Upper lobe of left lung (tissue), 6 donors: Measurements from ENCODE around the gene TIGD3. TPM values are rescaled to one million over a fixed set of nuclear protein-coding genes. Genes with fewer than 3 reads are reported as not detected.

ENCODE experiments used
- ATAC-seq, 2 donors: fragments of 200-7000 bp; cut with Tn5 transposase; one replicate each; pipeline ENCODE4 v1.9.1; 2022; ENCODE audit warnings: mild to moderate bottlenecking in 2 of 2, moderate library complexity in 2 of 2; ENCODE audit not compliant: low FRiP score in 2 of 2
- DNase-seq, 2 donors: peaks; one replicate each; pipeline ENCODE4 v3.0.0-alpha.2; 2019 to 2020
- H3K27ac ChIP-seq, 4 donors: fragments of 200-600 bp; sonication (generic); one replicate each; pipeline ENCODE4 v1.5.1; 2016 to 2019
- H3K27me3 ChIP-seq, 4 donors: fragments of 200-600 bp; sonication (generic); one replicate each; pipeline ENCODE4 v1.5.1; 2017 to 2019
- H3K36me3 ChIP-seq, 4 donors: fragments of 200-600 bp; sonication (generic); one replicate each; pipeline ENCODE4 v1.5.1; 2016 to 2019
- H3K4me1 ChIP-seq, 4 donors: fragments of 200-600 bp; sonication (generic); one replicate each; pipeline ENCODE4 v1.5.1; 2018 to 2019
- H3K4me3 ChIP-seq, 4 donors: fragments of 200-600 bp; sonication (generic); one replicate each; pipeline ENCODE4 v1.5.1; 2017 to 2019; ENCODE audit warnings: mild to moderate bottlenecking in 2 of 4, moderate library complexity in 1 of 4
- H3K9me3 ChIP-seq, 4 donors: fragments of 200-600 bp; sonication (generic); one replicate each; pipeline ENCODE4 v1.5.1; 2018 to 2019
- CTCF ChIP-seq, 6 experiments: fragments of 450-650 bp in 4 of 6; fragments of 200-600 bp in 2 of 6; sonication (generic) in 2 of 6; IDR thresholded peaks; one replicate each; pipeline ENCODE4 v1.5.1; 2016 to 2019; ENCODE audit warnings: antibody characterized with exemption in 6 of 6
- EP300 ChIP-seq, 4 donors: sonication (generic); formaldehyde crosslinking; IDR thresholded peaks; one replicate each; pipeline ENCODE4 v1.5.1; 2017; ENCODE audit warnings: antibody characterized with exemption in 4 of 4, control low read depth in 2 of 4
- POLR2A ChIP-seq, 4 donors: fragments of 450-650 bp; IDR thresholded peaks; one replicate each; pipeline ENCODE4 v1.5.1; 2016 to 2017; ENCODE audit warnings: antibody characterized with exemption in 4 of 4, mild to moderate bottlenecking in 2 of 4
- POLR2AphosphoS5 ChIP-seq, 2 donors: sonication (generic); formaldehyde crosslinking; IDR thresholded peaks; one replicate each; pipeline ENCODE4 v1.5.1; 2017; ENCODE audit warnings: antibody characterized with exemption in 2 of 2
- WGBS, 2 donors: methylation state at CpG; one replicate each; pipeline ENCODE4 v1.1.5; 2017 to 2018; 5-methylcytosine and 5-hydroxymethylcytosine counted together
- total RNA-seq, 6 donors: library from RNA; depleted of rRNA in 4 of 6; stranded (reverse); fragments of >200 nt in 4 of 6; gene quantifications; one replicate each; pipeline versions ENCODE4 v1.1.0 to v1.2.1, GENCODE V29; 2016 to 2021
- donor health status: DM: no; HTN: no; CAD: no; lungs with moderate emphysema.
- donor health status: DM: no; HTN: yes; CAD: no; lungs with severe emphysema.

The TIGD3 gene
- total RNA-seq, 6 donors from 2014 or later = 0.15 to 0.51 (median 0.35) TPM; not detected in 2

DNA sequence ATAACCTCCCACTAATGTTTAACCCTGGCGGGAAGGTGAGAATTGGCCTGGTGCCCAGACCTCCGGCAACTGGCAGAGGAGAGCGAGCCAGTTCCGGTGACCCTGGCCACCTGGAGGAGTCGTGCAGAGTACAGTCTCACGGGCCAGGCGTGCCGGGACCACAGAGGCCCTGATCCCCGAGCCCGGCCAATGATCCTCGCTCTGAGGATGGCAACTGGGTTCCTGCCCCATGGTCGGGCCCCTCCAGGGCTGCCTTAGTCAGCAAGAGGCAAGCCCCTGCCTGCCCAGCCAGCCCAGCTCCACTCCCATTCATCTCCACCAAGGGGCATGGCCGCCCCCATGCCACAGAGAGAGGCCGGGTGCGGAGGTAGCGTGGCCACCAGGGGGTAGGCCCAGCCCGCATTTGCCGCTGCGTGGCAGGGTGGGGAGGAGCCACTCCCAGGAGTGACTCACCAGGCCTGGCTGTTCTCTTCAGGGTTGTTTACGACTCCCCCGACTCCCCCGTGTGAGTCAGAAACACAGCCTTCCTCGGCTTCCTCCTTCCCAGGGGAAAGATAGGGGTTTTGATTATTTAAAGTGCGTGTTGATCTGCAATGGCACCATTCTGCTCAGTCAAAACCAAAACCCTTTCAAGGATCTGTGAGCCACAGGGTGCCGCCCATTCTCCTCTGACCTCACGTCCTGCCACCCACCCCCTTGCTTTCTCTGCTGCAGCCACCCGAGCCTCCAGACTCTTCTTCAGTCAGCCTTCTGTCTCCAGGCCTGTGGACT lies 27.7 kb downstream of the TIGD3 start, which contains the start of gene SLC25A45:
Gene SLC25A45, minus strand, starts transcription at position 614 of the 771 bp plus-strand sequence. CDS start 695 bp downstream, outside the sequence.
- no peaks in the 10 kb centered on the region for H3K9me3 ChIP-seq
- H3K36me3 ChIP-seq = no peaks in the 10 kb centered on the region
- H3K27me3 ChIP-seq = no peaks in the 10 kb centered on the region
- WGBS, 2 donors = 0 to 1% methylated on average over 5 to 27 of the region's 27 CpGs
- peaks cover 56 to 86% (median 60%) of the 10 kb centered on the region in 4 donors for H3K4me1 ChIP-seq
- ATAC-seq = peak; percentile 94 to 96
- TF ChIP-seq CTCF (IDR thresholded peaks at IDR 0.05) = peak; percentile 86 to 99 (median 98)
- peak in 2 of 4 donors; percentile 83 to 92 for TF ChIP-seq EP300 (IDR thresholded peaks at IDR 0.05)
- peak; percentile 88 to 89 for TF ChIP-seq POLR2AphosphoS5 (IDR thresholded peaks at IDR 0.05)
- TF ChIP-seq POLR2A (IDR thresholded peaks at IDR 0.05) = peak in 3 of 4 donors; percentile 29 to 82 (median 54)
- peak within 1 kb of the TSS; percentile 31 to 56 (median 44) for H3K4me3 ChIP-seq
- peak within 1 kb of the TSS; percentile 93 to 99 (median 98) for H3K27ac ChIP-seq
- peak; percentile 95 to 97 for DNase-seq

DNA sequence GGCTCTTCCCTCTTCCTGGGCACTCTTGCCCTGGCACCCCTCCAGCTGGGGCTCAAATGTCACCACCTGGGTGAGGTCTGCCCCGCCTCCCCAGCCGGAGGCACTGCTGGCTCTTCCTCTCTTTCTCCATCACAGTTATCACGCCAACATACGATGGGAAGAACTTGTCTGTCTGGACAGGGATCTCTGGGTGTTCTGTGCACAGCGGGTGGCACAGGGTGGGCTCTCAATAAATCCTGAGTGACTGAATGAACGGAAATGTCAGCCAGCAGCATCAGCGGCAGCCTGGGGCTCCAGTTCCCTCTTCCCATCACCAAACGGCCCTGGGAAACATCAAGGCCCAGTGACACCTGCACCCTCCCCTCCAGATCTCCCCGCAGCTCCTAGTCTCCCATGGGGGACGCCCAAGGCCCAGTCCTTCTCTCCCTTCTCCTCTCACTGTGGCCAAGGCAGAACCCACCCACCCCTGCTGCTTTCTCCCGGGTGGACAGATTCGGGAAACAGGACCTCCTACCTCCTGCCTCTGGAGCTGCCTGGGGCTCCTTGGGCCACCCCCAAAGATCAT lies 28.3 kb downstream of the TIGD3 start:
- Histone ChIP-seq H3K4me1 (peaks cover 61 to 89% (median 67%) of the 10 kb centered on the region in 4 donors), H3K4me3 (peak overlapping the region; percentile 7 to 56 (median 44)), H3K9me3 (no peaks in the 10 kb centered on the region), H3K27ac (peak overlapping the region; percentile 93 to 99 (median 98)), H3K27me3 (no peaks in the 10 kb centered on the region), H3K36me3 (no peaks in the 10 kb centered on the region)
- DNase-seq (peak in 1 of 2 donors; percentile 74), ATAC-seq (no peak)
- WGBS, 2 donors = 15 to 16% methylated on average over 7 to 12 of the region's 12 CpGs
- TF ChIP-seq POLR2AphosphoS5 (IDR thresholded peaks at IDR 0.05) (no peak), POLR2A (IDR thresholded peaks at IDR 0.05) (peak in 1 of 4 donors; percentile 72)

DNA sequence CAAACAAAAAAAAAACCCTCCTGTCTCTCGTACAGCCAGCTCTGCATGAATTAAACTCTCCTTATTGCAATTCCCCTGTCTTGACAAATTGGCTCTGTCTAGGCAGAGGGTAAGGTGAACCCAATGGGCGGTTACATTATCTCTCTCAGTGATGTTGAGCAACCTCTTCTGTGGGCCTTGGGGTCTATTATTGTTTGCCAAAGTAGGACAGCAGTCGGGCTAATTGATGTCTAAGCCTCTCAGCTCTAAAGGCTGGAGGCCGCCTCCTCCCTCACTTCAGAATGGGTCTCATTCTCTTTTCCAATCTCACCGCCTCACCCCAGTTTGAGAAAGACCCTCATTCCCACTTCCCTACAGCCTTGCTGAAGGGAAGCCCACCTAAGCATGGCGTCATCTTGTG lies 29.2 kb downstream of the TIGD3 start:
- no peak for DNase-seq
- Histone ChIP-seq H3K4me3 (no peak overlapping the region), H3K36me3 (peaks cover 0 to 6% (median 0%) of the 10 kb centered on the region in 4 donors), H3K27me3 (no peaks in the 10 kb centered on the region), H3K9me3 (no peaks in the 10 kb centered on the region), H3K27ac (peak overlapping the region; percentile 93 to 99 (median 98)), H3K4me1 (peaks cover 70 to 93% (median 76%) of the 10 kb centered on the region in 4 donors)
- WGBS, 2 donors = 88 to 89% methylated on average over 6 of the region's 6 CpGs
- TF ChIP-seq CTCF (IDR thresholded peaks at IDR 0.05) = no peak
- ATAC-seq = no peak

- WGBS, 2 donors = 55 to 70% methylated on average over 8 of the region's 8 CpGs
- Histone ChIP-seq H3K36me3 (peaks cover 0 to 10% (median 0%) of the 10 kb centered on the region in 4 donors), H3K9me3 (no peaks in the 10 kb centered on the region), H3K4me1 (peaks cover 76 to 95% (median 82%) of the 10 kb centered on the region in 4 donors), H3K27ac (peak overlapping the region; percentile 93 to 99 (median 98)), H3K4me3 (no peak overlapping the region), H3K27me3 (no peaks in the 10 kb centered on the region)
- ATAC-seq (no peak), DNase-seq (no peak)
- no peak for TF ChIP-seq POLR2AphosphoS5 (IDR thresholded peaks at IDR 0.05)
- TF ChIP-seq POLR2A (IDR thresholded peaks at IDR 0.05) = no peak
- no peak for TF ChIP-seq CTCF (IDR thresholded peaks at IDR 0.05)
- no peak for TF ChIP-seq EP300 (IDR thresholded peaks at IDR 0.05)
These were observed 29.8 kb downstream of the TIGD3 start for GRCh38 chr11:65384301-65384889.
